Calu3 (cell line): ENCODE measurements around the gene CLCA1. TPM values are rescaled to one million over a fixed set of nuclear protein-coding genes. Genes with fewer than 3 reads are reported as not detected.

Experiments used
- Bru-seq: library from RNA; stranded (reverse); fragments of 400-500 nt; gene quantifications from one replicate; lab custom pipeline; 2021; lab: Mats Ljungman, UMichigan
- BruChase-seq, 2 experiments: library from RNA; stranded (reverse); fragments of 400-500 nt; gene quantifications; one replicate each; lab custom pipeline; 2021; lab: Mats Ljungman, UMichigan
- BruUV-seq: library from RNA; stranded (reverse); fragments of 400-500 nt; replicated peaks from 2 replicates; lab custom pipeline; 2021; lab: Mats Ljungman, UMichigan
- CTCF ChIA-PET: fragments of 300-600 bp; sonication (Branson Sonifier 250); formaldehyde crosslinking; loops from one replicate; lab custom pipeline; 2022; ENCODE audit warnings: antibody characterized with exemption; lab: Charles Lee
- DNase-seq: peaks from one replicate; pipeline ENCODE4 v3.0.0; 2022
- H3K27ac Mint-ChIP-seq: one replicate; pipeline ENCODE4 v1.8.0; 2022; ENCODE audit warnings: mixed read lengths; ENCODE audit not compliant: unreplicated experiment
- H3K27me3 Mint-ChIP-seq: one replicate; pipeline ENCODE4 v1.8.0; 2022; ENCODE audit warnings: mixed read lengths; ENCODE audit not compliant: unreplicated experiment
- H3K36me3 Mint-ChIP-seq: one replicate; pipeline ENCODE4 v1.8.0; 2022; ENCODE audit warnings: mild to moderate bottlenecking, moderate library complexity, mixed read lengths; ENCODE audit not compliant: insufficient read depth, unreplicated experiment
- H3K4me1 Mint-ChIP-seq: one replicate; pipeline ENCODE4 v1.8.0; 2022; ENCODE audit warnings: mild to moderate bottlenecking, low read depth, mixed read lengths; ENCODE audit not compliant: unreplicated experiment
- H3K4me3 Mint-ChIP-seq: one replicate; pipeline ENCODE4 v1.8.0; 2022; ENCODE audit warnings: mild to moderate bottlenecking, low read depth, moderate library complexity, mixed read lengths; ENCODE audit not compliant: unreplicated experiment
- H3K9me3 Mint-ChIP-seq: one replicate; pipeline ENCODE4 v1.8.0; 2022; ENCODE audit warnings: low read depth, mixed read lengths; ENCODE audit not compliant: unreplicated experiment
- intact Hi-C: fragments of 100-400 bp; cut with micrococcal nuclease; formaldehyde crosslinking; loops from one replicate; pipeline ENCODE4 v1.10.0; 2022; ENCODE audit not compliant: unreplicated experiment
- long read RNA-seq: library from polyadenylated mRNA; stranded (forward); transcript quantifications from one replicate; pipeline ENCODE4 v2.0.0, GENCODE V29; 2022
- total RNA-seq: library from RNA; stranded (reverse); gene quantifications from 2 replicates; pipeline ENCODE4 v1.2.3, GENCODE V29; 2022
- TF ChIP-seq, protein P1 (sequence below): fragments of 200-600 bp; IDR thresholded peaks from one replicate; pipeline ENCODE4 v1.8.0; 2022; ENCODE audit warnings: antibody characterized with exemption; ENCODE audit not compliant: unreplicated experiment

CLCA1 gene, protein sequence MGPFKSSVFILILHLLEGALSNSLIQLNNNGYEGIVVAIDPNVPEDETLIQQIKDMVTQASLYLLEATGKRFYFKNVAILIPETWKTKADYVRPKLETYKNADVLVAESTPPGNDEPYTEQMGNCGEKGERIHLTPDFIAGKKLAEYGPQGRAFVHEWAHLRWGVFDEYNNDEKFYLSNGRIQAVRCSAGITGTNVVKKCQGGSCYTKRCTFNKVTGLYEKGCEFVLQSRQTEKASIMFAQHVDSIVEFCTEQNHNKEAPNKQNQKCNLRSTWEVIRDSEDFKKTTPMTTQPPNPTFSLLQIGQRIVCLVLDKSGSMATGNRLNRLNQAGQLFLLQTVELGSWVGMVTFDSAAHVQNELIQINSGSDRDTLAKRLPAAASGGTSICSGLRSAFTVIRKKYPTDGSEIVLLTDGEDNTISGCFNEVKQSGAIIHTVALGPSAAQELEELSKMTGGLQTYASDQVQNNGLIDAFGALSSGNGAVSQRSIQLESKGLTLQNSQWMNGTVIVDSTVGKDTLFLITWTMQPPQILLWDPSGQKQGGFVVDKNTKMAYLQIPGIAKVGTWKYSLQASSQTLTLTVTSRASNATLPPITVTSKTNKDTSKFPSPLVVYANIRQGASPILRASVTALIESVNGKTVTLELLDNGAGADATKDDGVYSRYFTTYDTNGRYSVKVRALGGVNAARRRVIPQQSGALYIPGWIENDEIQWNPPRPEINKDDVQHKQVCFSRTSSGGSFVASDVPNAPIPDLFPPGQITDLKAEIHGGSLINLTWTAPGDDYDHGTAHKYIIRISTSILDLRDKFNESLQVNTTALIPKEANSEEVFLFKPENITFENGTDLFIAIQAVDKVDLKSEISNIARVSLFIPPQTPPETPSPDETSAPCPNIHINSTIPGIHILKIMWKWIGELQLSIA
- not detected in 2 replicates for total RNA-seq
- not detected for Bru-seq, nascent RNA
- BruChase-seq, experiment 1, labeled RNA remaining after a 6-hour chase: not detected
- BruChase-seq, experiment 2, labeled RNA remaining after a 2-hour chase: not detected
- long read RNA-seq: 0 reads

DNA sequence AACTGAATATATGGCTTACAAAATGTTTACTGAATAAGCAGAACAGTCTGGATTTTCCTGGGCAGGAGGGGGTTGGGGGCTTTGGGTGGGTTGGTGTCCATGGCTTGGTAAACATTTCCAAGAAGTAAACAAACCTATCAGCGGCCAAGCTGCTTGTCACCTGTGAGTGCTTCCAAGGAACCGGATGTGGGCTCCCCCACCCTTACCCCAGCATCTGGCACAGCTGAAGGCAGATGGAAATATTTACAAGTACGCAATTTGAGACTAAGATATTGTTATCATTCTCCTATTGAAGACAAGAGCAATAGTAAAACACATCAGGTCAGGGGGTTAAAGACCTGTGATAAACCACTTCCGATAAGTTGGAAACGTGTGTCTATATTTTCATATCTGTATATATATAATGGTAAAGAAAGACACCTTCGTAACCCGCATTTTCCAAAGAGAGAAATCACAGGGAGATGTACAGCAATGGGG, at the start of gene CLCA1:
Gene CLCA1 (plus strand): TSS at position 427 of the 477 bp plus-strand sequence. CDS start 45 bp downstream, at position 472.
- DNase-seq: no peak
- no peaks in the 10 kb centered on the region for H3K9me3 Mint-ChIP-seq
- no peaks in the 10 kb centered on the region for H3K36me3 Mint-ChIP-seq
- no TSS peak for BruUV-seq
- H3K27ac Mint-ChIP-seq: no peak within 1 kb of the TSS
- TF ChIP-seq, protein P1, sequence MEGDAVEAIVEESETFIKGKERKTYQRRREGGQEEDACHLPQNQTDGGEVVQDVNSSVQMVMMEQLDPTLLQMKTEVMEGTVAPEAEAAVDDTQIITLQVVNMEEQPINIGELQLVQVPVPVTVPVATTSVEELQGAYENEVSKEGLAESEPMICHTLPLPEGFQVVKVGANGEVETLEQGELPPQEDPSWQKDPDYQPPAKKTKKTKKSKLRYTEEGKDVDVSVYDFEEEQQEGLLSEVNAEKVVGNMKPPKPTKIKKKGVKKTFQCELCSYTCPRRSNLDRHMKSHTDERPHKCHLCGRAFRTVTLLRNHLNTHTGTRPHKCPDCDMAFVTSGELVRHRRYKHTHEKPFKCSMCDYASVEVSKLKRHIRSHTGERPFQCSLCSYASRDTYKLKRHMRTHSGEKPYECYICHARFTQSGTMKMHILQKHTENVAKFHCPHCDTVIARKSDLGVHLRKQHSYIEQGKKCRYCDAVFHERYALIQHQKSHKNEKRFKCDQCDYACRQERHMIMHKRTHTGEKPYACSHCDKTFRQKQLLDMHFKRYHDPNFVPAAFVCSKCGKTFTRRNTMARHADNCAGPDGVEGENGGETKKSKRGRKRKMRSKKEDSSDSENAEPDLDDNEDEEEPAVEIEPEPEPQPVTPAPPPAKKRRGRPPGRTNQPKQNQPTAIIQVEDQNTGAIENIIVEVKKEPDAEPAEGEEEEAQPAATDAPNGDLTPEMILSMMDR: no peak
- H3K27me3 Mint-ChIP-seq: peaks cover 36% of the 10 kb centered on the region
- no peak within 1 kb of the TSS for H3K4me3 Mint-ChIP-seq
- no peaks in the 10 kb centered on the region for H3K4me1 Mint-ChIP-seq
- CTCF ChIA-PET: no interaction called here
- intact Hi-C loops: no loop called here

DNA sequence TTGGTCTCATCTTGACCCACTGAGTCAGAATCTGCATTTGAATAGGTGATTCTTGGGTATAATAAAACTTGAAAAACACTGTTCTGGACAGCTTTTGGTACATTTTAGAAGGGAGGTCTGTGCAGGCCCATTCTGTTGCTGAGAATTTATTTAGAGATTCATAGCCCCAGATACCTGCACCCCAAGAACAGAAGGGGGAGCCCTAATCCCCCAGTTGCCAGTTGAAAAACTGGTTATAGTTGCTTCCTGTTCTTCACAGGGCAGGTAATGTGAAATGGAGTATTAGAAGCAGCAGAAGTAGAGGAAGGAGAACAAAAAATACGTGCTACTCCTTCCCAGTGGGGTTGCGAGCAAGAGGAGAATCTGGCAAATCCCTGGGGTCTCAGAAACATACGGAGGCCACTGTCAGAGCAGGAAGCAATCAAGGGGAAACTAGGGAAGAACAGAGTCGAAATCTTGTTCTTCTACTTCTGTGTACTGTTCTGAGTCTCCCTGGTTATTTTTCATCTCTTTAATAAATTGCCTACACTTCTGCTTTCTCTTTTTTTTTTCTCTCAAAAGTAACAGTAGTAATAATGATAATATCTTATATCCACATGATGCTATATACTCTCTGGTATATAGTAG, 49.3 kb upstream of the CLCA1 start:
- CTCF ChIA-PET: no interaction called here
- Mint-ChIP-seq H3K9me3 (no peaks in the 10 kb centered on the region), H3K27ac (no peak overlapping the region), H3K36me3 (no peaks in the 10 kb centered on the region), H3K4me1 (peaks cover 21% of the 10 kb centered on the region), H3K27me3 (no peaks in the 10 kb centered on the region), H3K4me3 (no peak overlapping the region)
- intact Hi-C loops: loop anchor here (1.0 kb wide), 2 partner anchors 54 to 83 kb away; no protein-coding TSS in a partner anchor
- peak; percentile 64 for DNase-seq
- no TSS peak for BruUV-seq
- TF ChIP-seq, protein P1: peak; percentile 66

DNA sequence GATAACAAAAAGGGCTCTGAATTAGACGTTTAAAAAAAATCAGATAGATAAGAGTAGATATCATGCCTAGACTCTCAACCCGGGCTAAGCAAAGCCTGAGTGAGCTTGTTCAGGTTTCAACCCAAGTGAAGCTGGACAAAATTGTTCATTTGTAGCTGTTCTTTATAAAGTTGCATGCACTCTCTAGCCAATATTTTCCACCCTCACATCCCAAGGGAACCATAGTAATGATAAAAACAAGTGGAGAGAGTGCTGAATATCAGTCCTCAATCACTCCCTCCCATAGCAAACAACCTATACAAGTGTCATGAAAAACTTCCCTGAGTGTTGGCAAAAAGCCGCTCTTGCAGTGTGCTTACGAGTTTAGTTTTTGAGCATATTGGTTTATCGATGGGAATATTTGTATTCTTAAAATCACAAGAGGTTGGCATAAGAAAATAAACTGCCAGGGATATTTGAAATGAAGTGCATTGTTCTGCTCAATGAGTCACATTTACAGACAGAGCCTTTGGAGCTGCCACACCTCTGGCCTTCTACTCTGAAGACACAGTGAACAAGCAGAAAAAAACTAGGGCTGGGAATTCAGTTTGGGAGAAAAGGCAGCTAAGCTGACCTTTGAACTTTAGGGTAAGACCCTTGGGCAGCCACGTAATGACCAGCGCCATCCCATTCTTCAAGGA, 47.0 kb upstream of the CLCA1 start:
- H3K4me1 Mint-ChIP-seq: peaks cover 21% of the 10 kb centered on the region
- no peaks in the 10 kb centered on the region for H3K27me3 Mint-ChIP-seq
- no peaks in the 10 kb centered on the region for H3K9me3 Mint-ChIP-seq
- TF ChIP-seq, protein P1: no peak
- H3K36me3 Mint-ChIP-seq: no peaks in the 10 kb centered on the region
- DNase-seq: no peak
- intact Hi-C loops: no loop called here
- H3K4me3 Mint-ChIP-seq: no peak overlapping the region
- no TSS peak for BruUV-seq
- CTCF ChIA-PET: interaction anchor here (0.7 kb wide), 1 partner anchor 9 kb away, joined by 3 read pairs; no protein-coding TSS in a partner anchor
- H3K27ac Mint-ChIP-seq: no peak overlapping the region
